Islet of Langerhans (tissue), 1 donor: ENCODE measurements around the gene PDK2.
"Not testable (repeated sequence)": the region's sequence is repeated elsewhere in the genome, so short reads cannot be mapped to it uniquely, and the experiment has no call there.

Source experiments
- FAIRE-seq: peaks from one replicate; lab custom pipeline; 2011; peaks lifted over from hg19 to GRCh38; lab: Jason Lieb, UNC

The PDK2 gene

GRCh38 chr17:50059256-50059655 lies 35.9 kb upstream of the PDK2 start:
- no peak for FAIRE-seq

- FAIRE-seq, result no peak
Measured at GRCh38 chr17:50059759-50060273, 35.3 kb upstream of the PDK2 start.

GRCh38 chr17:50060951-50061712 lies 34.0 kb upstream of the PDK2 start:
- FAIRE-seq, result no peak

GRCh38 chr17:50061713-50062045 lies 33.5 kb upstream of the PDK2 start:
- FAIRE-seq, result not testable (repeated sequence)

GRCh38 chr17:50062293-50063243 lies 32.6 kb upstream of the PDK2 start:
- FAIRE-seq, result no peak

GRCh38 chr17:50063561-50064252 lies 31.4 kb upstream of the PDK2 start:
- no peak for FAIRE-seq

- FAIRE-seq, result no peak
Measured at GRCh38 chr17:50064253-50065001, 30.7 kb upstream of the PDK2 start.

- no peak for FAIRE-seq
Measured at GRCh38 chr17:50065056-50065455, 30.1 kb upstream of the PDK2 start.

GRCh38 chr17:50066995-50067394 lies 28.2 kb upstream of the PDK2 start:
- no peak for FAIRE-seq

GRCh38 chr17:50067996-50068395 lies 27.2 kb upstream of the PDK2 start:
- no peak for FAIRE-seq

GRCh38 chr17:50070908-50071680 lies 24.1 kb upstream of the PDK2 start:
- no peak for FAIRE-seq

- no peak for FAIRE-seq
Measured at GRCh38 chr17:50071692-50072091, 23.5 kb upstream of the PDK2 start.

- no peak for FAIRE-seq
Measured at GRCh38 chr17:50072130-50072529, 23.0 kb upstream of the PDK2 start.

- no peak for FAIRE-seq
Measured at GRCh38 chr17:50072925-50073324, 22.2 kb upstream of the PDK2 start.

- no peak for FAIRE-seq
Measured at GRCh38 chr17:50074227-50074626, 20.9 kb upstream of the PDK2 start.

- no peak for FAIRE-seq
Measured at GRCh38 chr17:50075446-50076032, 19.6 kb upstream of the PDK2 start.

- no peak for FAIRE-seq
Measured at GRCh38 chr17:50076221-50076590, 18.9 kb upstream of the PDK2 start.

- no peak for FAIRE-seq
Measured at GRCh38 chr17:50076591-50077235, 18.4 kb upstream of the PDK2 start.

GRCh38 chr17:50078430-50078829 lies 16.7 kb upstream of the PDK2 start:
- no peak for FAIRE-seq
